Calu3 (cell line): ENCODE data around the gene IRX4. TPM values are rescaled to one million over a fixed set of nuclear protein-coding genes. Genes with fewer than 3 reads are reported as not detected.

ENCODE experiments used
- BruUV-seq: library from RNA; stranded (reverse); fragments of 400-500 nt; replicated peaks from 2 replicates; lab custom pipeline; 2021; lab: Mats Ljungman, UMichigan
- CTCF ChIA-PET: fragments of 300-600 bp; sonication (Branson Sonifier 250); formaldehyde crosslinking; loops from one replicate; lab custom pipeline; 2022; ENCODE audit warnings: antibody characterized with exemption; lab: Charles Lee
- DNase-seq: peaks from one replicate; pipeline ENCODE4 v3.0.0; 2022
- H3K27ac Mint-ChIP-seq: one replicate; pipeline ENCODE4 v1.8.0; 2022; ENCODE audit warnings: mixed read lengths; ENCODE audit not compliant: unreplicated experiment
- H3K27me3 Mint-ChIP-seq: one replicate; pipeline ENCODE4 v1.8.0; 2022; ENCODE audit warnings: mixed read lengths; ENCODE audit not compliant: unreplicated experiment
- H3K36me3 Mint-ChIP-seq: one replicate; pipeline ENCODE4 v1.8.0; 2022; ENCODE audit warnings: mild to moderate bottlenecking, moderate library complexity, mixed read lengths; ENCODE audit not compliant: insufficient read depth, unreplicated experiment
- H3K4me1 Mint-ChIP-seq: one replicate; pipeline ENCODE4 v1.8.0; 2022; ENCODE audit warnings: mild to moderate bottlenecking, low read depth, mixed read lengths; ENCODE audit not compliant: unreplicated experiment
- H3K4me3 Mint-ChIP-seq: one replicate; pipeline ENCODE4 v1.8.0; 2022; ENCODE audit warnings: mild to moderate bottlenecking, low read depth, moderate library complexity, mixed read lengths; ENCODE audit not compliant: unreplicated experiment
- H3K9me3 Mint-ChIP-seq: one replicate; pipeline ENCODE4 v1.8.0; 2022; ENCODE audit warnings: low read depth, mixed read lengths; ENCODE audit not compliant: unreplicated experiment
- CTCF ChIP-seq: fragments of 200-600 bp; IDR thresholded peaks from one replicate; pipeline ENCODE4 v1.8.0; 2022; ENCODE audit warnings: antibody characterized with exemption; ENCODE audit not compliant: unreplicated experiment
- intact Hi-C: fragments of 100-400 bp; cut with micrococcal nuclease; formaldehyde crosslinking; loops from one replicate; pipeline ENCODE4 v1.10.0; 2022; ENCODE audit not compliant: unreplicated experiment
- total RNA-seq: library from RNA; stranded (reverse); gene quantifications from 2 replicates; pipeline ENCODE4 v1.2.3, GENCODE V29; 2022

The IRX4 gene
- total RNA-seq, 1 experiment from 2014 or later, result not detected

- Mint-ChIP-seq H3K27ac (no peak overlapping the region), H3K27me3 (peaks cover 90% of the 10 kb centered on the region), H3K4me1 (no peaks in the 10 kb centered on the region), H3K36me3 (no peaks in the 10 kb centered on the region), H3K9me3 (no peaks in the 10 kb centered on the region), H3K4me3 (no peak overlapping the region)
- CTCF ChIA-PET, result no interaction called here
- DNase-seq, result no peak
- intact Hi-C loops, result no loop called here
- no TSS peak for BruUV-seq
- TF ChIP-seq CTCF, result no peak
Measured at GRCh38 chr5:1892685-1893445, 10.1 kb upstream of the IRX4 start.

DNA sequence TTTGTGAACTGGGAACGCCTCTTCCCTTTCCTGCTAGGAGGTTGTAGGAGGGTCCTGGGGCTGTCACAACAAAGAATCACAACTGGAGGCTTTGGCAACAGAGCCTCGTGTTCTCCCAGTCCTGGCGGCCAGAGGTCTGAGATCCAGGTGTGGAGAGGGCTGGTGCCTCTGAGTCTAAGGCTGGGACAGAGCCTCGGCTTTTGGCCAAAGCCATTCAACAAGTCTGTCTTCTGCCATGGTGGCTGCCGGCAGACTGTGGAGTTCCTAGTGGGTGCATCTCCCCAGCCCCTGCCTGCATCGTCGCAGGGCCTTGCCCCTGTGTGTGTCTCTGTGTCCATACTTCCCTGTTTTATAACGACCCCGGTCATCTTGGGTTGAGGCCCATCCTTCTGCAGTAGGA lies 9.5 kb upstream of the IRX4 start:
- no peak for DNase-seq
- intact Hi-C loops, result no loop called here
- no peaks in the 10 kb centered on the region for H3K4me1 Mint-ChIP-seq
- CTCF ChIA-PET, result no interaction called here
- no peaks in the 10 kb centered on the region for H3K36me3 Mint-ChIP-seq
- H3K27me3 Mint-ChIP-seq, result peaks cover 86% of the 10 kb centered on the region
- no peak for TF ChIP-seq CTCF
- H3K27ac Mint-ChIP-seq, result no peak overlapping the region
- H3K4me3 Mint-ChIP-seq, result no peak overlapping the region
- H3K9me3 Mint-ChIP-seq, result no peaks in the 10 kb centered on the region
- no TSS peak for BruUV-seq

GRCh38 chr5:1891391-1891790 lies 8.7 kb upstream of the IRX4 start:
- TF ChIP-seq CTCF, result no peak
- Mint-ChIP-seq H3K36me3 (no peaks in the 10 kb centered on the region), H3K4me1 (no peaks in the 10 kb centered on the region), H3K27me3 (peaks cover 78% of the 10 kb centered on the region), H3K9me3 (no peaks in the 10 kb centered on the region), H3K27ac (no peak overlapping the region), H3K4me3 (no peak overlapping the region)
- no TSS peak for BruUV-seq
- DNase-seq, result no peak
- intact Hi-C loops, result no loop called here
- CTCF ChIA-PET, result no interaction called here

GRCh38 chr5:1890296-1890695 lies 7.6 kb upstream of the IRX4 start:
- no TSS peak for BruUV-seq
- intact Hi-C loops, result no loop called here
- Mint-ChIP-seq H3K27me3 (peaks cover 67% of the 10 kb centered on the region), H3K9me3 (peaks cover under 1% of the 10 kb centered on the region), H3K4me3 (no peak overlapping the region), H3K27ac (no peak overlapping the region), H3K4me1 (no peaks in the 10 kb centered on the region), H3K36me3 (no peaks in the 10 kb centered on the region)
- no peak for DNase-seq
- CTCF ChIA-PET, result no interaction called here
- no peak for TF ChIP-seq CTCF
